ENCODE results near the gene BACH2. TPM values are rescaled to one million over a fixed set of nuclear protein-coding genes. Genes with fewer than 3 reads are reported as not detected.

Gene BACH2
- polyA plus RNA-seq, 1 of the 3 experiments (the other 2 are of a cell fraction) = 0.46 TPM

- H3K36me3 ChIP-seq (replicated peaks in 1 of 2; ENCODE audit: control insufficient read depth in 1 of 2, insufficient read depth in 2 of 2, low read length in 1 of 2) = no peaks in the 10 kb centered on the region
- no peak for TF ChIP-seq SMC3 (IDR thresholded peaks at IDR 0.05; ENCODE audit: low read depth, low read length)
- no peak for TF ChIP-seq TEAD4 (IDR thresholded peaks at IDR 0.05; ENCODE audit: borderline replicate concordance, insufficient read depth)
- TF ChIP-seq JUND (IDR thresholded peaks at IDR 0.05) = no peak
- TF ChIP-seq FOXJ3 (CRISPR knock-in tag; IDR thresholded peaks at IDR 0.05) = no peak
- no peak for TF ChIP-seq GABPA (IDR thresholded peaks at IDR 0.05; ENCODE audit: low read depth)
- no peak for TF ChIP-seq GATA2 (CRISPR knock-in tag; IDR thresholded peaks at IDR 0.05)
- TF ChIP-seq REST (IDR thresholded peaks at IDR 0.05; ENCODE audit: low read depth, low read length) = no peak
- no peak for TF ChIP-seq RFX5 (IDR thresholded peaks at IDR 0.05; ENCODE audit: low read length)
- no peak for TF ChIP-seq NRF1 (IDR thresholded peaks at IDR 0.05; ENCODE audit: low read depth, low read length)
- DNase-seq = no peak
- peaks cover 6% of the 10 kb centered on the region for H3F3A ChIP-seq (replicated peaks; ENCODE audit: insufficient read depth)
- H3K4me1 ChIP-seq (ENCODE audit: control insufficient read depth in 1 of 2, insufficient read depth in 2 of 2, low read depth in 1 of 2, low read length in 1 of 2) = no peaks in the 10 kb centered on the region; a peak in 1 of 4 replicates
- no peaks in the 10 kb centered on the region for H3K9me2 ChIP-seq
- H3K4me3 ChIP-seq (ENCODE audit: low read depth in 2 of 2, low read length in 1 of 2) = no peak overlapping the region
- no peaks in the 10 kb centered on the region for H3K79me2 ChIP-seq (ENCODE audit: insufficient read depth)
- no peak overlapping the region for H3K9ac ChIP-seq
- WGBS (ENCODE audit: low lambda C conversion rate) = 88% methylated on average over 1 of the region's 1 CpG
- no peak overlapping the region for H3K4me2 ChIP-seq
- ChIA-PET POLR2A (no interaction called here), CTCF (no interaction called here)
- H3K27ac ChIP-seq (ENCODE audit: low read depth in 2 of 2, low read length in 1 of 2) = no peak overlapping the region
- H3K9me3 ChIP-seq = no peaks in the 10 kb centered on the region
- no peaks in the 10 kb centered on the region for H4K20me1 ChIP-seq (ENCODE audit: insufficient read depth)
- H2AFZ ChIP-seq (ENCODE audit: low read depth) = no peak overlapping the region
- no peaks in the 10 kb centered on the region for H3K27me3 ChIP-seq (ENCODE audit: insufficient read depth)
Observed at GRCh38 chr6:90105506-90106170, 191.0 kb downstream of the BACH2 start.

DNA sequence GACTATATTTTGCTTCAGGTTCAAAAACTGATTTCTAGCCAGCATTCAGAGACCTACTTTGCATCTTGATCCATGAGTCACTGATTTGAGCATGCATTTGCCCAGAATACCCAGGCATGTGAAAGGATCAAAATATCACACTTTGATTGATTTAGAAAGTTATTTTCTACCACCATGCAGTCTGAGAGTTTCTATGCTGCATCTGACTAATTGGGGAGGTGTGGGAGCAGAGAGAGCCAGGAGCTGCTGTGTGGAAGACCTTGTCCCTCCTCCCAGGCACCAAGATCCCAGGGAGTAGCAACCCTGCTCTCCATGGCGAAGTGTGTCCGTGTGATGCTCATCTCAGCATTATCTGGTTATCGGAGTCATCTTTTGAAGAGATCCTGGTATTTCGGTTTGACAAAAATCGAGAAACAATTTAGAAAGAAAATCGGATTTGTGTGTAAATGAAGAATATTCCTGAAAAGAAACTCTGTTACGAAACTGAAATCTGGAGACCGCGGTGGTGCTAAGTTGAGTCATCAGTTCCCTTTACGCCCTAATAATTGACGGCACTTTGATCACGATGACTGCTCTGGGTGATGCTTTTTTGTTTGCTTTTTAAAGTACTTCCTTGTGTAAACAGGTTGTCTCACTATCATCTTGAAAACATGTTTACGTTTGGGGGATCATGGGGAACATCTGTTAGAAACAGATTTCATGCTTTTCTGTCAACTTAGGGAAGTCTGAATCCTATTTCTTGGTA is 193.4 kb downstream of the BACH2 start:
- TF ChIP-seq PBX3 (IDR thresholded peaks at IDR 0.05) = 0 out of 2 replicates have a peak, but pooled peaks have one; percentile 5
- TF ChIP-seq JUND (IDR thresholded peaks at IDR 0.05) = no peak
- no peak overlapping the region for H2AFZ ChIP-seq (ENCODE audit: low read depth)
- peaks cover 10% of the 10 kb centered on the region for H3F3A ChIP-seq (replicated peaks; ENCODE audit: insufficient read depth)
- H3K27ac ChIP-seq (ENCODE audit: low read depth in 2 of 2, low read length in 1 of 2) = no peak overlapping the region
- no peak for DNase-seq
- no peaks in the 10 kb centered on the region; a peak in 1 of 4 replicates for H3K4me1 ChIP-seq (ENCODE audit: control insufficient read depth in 1 of 2, insufficient read depth in 2 of 2, low read depth in 1 of 2, low read length in 1 of 2)
- H3K4me3 ChIP-seq (ENCODE audit: low read depth in 2 of 2, low read length in 1 of 2) = no peak overlapping the region
- no peak overlapping the region for H3K9ac ChIP-seq
- POLR2A ChIA-PET = no interaction called here
- CTCF ChIA-PET = interaction anchor here (0.7 kb wide), 1 partner anchor 101 kb away, joined by 3 read pairs; no protein-coding TSS in a partner anchor
- no peaks in the 10 kb centered on the region for H3K79me2 ChIP-seq (ENCODE audit: insufficient read depth)
- H4K20me1 ChIP-seq (ENCODE audit: insufficient read depth) = no peaks in the 10 kb centered on the region
- no peaks in the 10 kb centered on the region for H3K36me3 ChIP-seq (replicated peaks in 1 of 2; ENCODE audit: control insufficient read depth in 1 of 2, insufficient read depth in 2 of 2, low read length in 1 of 2)
- no peaks in the 10 kb centered on the region for H3K9me3 ChIP-seq
- H3K4me2 ChIP-seq = no peak overlapping the region
- H3K27me3 ChIP-seq (ENCODE audit: insufficient read depth) = no peaks in the 10 kb centered on the region
- WGBS (ENCODE audit: low lambda C conversion rate) = 82% methylated on average over 13 of the region's 13 CpGs
- no peaks in the 10 kb centered on the region for H3K9me2 ChIP-seq

Data from SK-N-SH (cell line).